GM12872 (cell line): Measurements from ENCODE around the gene CHD9.

Experiments used
- TF ChIP-seq, protein P1 (sequence below): IDR thresholded peaks from 3 replicates; pipeline ENCODE4 v1.5.1; 2011; ENCODE audit warnings: low read depth, mild to moderate bottlenecking, low read length, moderate library complexity; ENCODE audit not compliant: insufficient read depth

CHD9 gene

DNA sequence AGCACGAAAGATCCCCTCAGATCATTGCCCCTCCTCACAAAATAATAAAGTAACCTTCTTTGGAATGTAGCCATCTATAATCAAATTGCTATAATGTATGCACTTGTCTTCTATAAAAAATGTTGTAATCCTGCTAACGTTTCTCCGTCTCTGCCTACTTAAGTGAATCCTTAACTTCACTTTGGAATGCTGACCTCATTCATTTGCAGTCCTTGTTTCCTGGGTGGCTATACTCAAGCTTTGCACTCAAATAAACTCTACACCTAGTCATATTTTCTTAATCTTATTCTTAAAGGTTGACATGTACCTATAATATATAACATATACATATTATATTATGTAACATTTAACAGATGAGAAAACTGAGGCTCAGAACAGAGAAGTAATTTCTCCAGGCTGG, 24.8 kb upstream of the CHD9 start:
- TF ChIP-seq, protein P1, sequence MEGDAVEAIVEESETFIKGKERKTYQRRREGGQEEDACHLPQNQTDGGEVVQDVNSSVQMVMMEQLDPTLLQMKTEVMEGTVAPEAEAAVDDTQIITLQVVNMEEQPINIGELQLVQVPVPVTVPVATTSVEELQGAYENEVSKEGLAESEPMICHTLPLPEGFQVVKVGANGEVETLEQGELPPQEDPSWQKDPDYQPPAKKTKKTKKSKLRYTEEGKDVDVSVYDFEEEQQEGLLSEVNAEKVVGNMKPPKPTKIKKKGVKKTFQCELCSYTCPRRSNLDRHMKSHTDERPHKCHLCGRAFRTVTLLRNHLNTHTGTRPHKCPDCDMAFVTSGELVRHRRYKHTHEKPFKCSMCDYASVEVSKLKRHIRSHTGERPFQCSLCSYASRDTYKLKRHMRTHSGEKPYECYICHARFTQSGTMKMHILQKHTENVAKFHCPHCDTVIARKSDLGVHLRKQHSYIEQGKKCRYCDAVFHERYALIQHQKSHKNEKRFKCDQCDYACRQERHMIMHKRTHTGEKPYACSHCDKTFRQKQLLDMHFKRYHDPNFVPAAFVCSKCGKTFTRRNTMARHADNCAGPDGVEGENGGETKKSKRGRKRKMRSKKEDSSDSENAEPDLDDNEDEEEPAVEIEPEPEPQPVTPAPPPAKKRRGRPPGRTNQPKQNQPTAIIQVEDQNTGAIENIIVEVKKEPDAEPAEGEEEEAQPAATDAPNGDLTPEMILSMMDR: no peak

DNA sequence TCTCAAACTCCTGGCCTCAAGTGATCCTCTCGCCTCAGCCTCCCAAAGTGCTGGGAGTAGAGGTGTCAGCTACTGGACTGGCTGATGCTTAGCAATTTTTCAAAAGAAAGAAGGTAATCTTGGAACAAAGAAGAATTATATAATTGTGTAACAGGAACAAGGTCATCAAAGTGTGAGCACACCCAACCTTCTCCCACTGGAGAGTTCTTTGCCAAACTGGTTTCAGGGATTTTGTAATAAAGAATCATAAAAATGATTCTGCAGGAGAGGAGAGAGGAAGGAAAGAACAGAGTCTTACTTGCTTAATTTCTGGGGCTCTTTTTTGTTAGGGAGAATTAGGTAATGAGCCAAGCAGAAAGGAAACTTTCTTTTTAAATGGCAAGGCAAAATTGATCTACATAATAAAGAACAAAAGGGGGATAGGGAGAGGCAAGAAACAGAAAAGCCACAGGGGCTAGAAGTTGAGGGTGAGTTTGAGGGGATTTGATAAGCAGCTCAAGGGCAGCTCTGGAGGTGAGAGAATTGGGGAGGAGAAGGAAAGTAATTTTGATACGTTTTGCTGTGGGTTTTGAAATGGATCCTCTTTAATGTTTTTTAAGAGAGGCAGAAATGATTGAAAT, 23.4 kb upstream of the CHD9 start:
- TF ChIP-seq, protein P1: no peak

DNA sequence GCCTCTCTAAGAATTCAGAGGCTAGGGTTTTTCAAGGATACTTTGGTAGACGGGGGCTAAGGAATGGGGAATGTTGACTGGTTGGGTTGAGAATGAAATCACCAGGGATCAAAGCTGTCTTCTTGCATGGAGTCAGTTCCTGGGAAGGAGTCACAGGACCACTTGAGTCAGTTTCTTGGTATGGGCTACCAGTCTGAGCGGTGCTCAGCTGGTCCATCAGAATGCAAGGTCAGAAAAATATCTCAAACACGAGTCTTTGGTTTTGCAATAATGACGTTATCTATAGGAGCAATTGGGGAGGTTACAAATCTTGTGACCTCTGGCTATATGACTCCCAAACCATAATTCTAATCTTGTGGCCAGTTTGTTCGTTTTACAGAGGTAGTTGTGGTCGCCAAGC, 20.5 kb upstream of the CHD9 start:
- TF ChIP-seq, protein P1: no peak

DNA sequence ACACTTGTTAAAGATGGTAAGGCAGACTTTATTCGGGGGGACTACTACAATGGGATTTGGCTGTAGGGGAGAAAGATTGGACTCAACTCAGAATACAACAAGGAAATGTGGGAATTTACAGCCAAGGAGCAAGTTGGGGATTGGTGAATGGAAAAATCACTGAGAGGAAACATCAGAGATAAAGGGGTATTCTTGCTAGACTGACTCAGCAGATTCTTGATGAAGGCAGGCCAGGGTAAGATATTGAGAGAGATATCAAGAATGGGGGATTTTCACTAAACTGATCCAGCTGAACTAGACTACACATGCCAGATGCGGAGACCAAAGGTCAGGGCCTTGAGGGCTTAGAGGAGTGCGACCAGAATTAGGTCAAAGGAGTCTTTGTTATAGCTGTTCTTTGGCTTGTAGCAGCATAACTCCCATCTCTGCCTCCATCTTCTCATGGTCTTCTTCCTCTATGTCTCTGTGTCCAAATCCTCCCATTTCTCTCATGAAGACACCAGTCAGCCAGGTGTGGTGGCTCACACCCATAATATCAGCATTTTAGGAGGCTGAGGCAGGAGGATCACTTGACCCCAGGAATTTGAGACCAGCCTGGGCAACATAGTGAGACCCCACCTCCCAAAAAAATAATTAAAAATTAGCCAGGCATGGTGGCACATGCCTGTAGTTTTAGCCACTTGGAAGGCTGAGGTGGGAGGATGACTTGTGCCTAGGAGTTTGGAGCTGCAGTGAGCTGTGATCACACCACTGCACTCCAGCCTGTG, 19.4 kb upstream of the CHD9 start:
- TF ChIP-seq, protein P1: no peak

DNA sequence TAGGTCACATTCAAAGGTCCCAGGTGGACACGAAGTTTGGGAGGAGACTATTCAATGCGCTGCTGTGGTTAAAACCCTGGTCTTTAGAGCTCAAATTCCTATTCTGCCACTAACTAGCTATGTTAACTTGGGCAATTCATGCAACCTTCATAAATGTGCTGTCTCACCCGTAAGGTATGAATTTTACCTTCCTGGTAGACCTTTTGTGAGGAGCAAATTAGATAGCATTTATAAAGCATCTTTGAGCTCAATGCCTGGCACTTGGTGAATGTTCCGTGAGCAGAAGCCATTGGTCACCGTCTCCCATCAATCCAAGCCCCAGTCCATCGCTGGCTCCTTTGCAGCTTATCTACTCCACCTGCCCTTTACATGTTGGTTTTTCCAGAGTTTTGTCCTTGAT, 18.7 kb upstream of the CHD9 start:
- TF ChIP-seq, protein P1: no peak

DNA sequence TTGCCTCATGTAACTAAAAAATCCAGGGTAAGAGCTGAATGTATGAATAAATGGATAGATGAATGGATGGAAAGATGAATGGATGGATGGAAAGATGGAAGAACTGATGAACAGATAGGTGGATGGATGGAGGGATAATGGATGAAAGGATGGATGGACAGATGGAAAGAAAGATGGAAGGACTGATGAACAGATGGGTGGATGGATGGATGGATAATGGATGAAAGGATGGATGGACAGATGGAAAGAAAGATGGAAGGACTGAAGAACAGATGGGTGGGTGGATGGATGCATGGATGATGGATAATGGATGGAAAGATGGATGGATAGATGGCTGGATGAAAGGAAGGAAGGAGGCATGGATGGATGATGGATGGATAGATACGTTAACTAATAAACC, 14.0 kb upstream of the CHD9 start:
- TF ChIP-seq, protein P1: no peak

DNA sequence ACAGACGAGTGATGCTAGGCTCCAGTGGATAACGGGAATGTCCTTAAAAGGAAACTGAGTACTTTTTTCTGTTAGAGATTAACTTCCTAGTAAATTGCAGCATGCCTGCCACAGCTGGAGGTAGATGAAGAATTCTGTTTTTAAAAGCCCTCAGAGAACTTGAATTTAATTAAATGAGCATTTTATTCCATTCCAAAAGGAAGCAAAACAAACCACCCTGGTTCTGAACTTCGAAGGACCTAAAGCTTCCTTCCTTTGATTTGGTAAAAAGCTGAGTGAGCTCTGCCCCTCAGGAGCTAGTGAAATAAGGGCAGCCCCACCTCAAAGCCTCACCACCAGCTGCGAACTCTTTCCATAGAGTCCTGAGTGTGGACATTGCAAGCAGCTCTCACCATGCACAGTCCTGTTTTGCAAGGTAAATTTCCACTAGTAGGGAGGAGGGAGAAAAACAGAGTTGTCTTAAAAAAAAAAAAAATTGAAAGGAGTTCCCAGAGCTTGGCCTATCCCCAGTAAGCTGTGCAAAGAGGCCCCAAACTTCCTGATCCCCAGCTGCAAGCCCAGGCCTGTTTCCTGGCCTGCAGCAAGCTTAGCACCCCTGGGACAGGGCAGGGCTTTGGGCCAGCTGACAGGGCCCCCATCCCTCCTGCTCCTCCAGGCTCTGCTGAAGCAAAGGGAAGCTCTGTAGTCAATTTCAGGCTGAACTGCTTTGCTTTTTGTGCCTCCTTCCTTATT, 13.3 kb upstream of the CHD9 start:
- TF ChIP-seq, protein P1: no peak
